GM21576 (cell line): ENCODE results near the gene ILKAP.

Experiments used
- ATAC-seq: cut with Tn5 transposase; IDR thresholded peaks from one replicate; pipeline ENCODE4 v1.9.1; 2021; ENCODE audit warnings: mild to moderate bottlenecking, moderate library complexity; ENCODE audit not compliant: unreplicated experiment

Gene ILKAP

DNA sequence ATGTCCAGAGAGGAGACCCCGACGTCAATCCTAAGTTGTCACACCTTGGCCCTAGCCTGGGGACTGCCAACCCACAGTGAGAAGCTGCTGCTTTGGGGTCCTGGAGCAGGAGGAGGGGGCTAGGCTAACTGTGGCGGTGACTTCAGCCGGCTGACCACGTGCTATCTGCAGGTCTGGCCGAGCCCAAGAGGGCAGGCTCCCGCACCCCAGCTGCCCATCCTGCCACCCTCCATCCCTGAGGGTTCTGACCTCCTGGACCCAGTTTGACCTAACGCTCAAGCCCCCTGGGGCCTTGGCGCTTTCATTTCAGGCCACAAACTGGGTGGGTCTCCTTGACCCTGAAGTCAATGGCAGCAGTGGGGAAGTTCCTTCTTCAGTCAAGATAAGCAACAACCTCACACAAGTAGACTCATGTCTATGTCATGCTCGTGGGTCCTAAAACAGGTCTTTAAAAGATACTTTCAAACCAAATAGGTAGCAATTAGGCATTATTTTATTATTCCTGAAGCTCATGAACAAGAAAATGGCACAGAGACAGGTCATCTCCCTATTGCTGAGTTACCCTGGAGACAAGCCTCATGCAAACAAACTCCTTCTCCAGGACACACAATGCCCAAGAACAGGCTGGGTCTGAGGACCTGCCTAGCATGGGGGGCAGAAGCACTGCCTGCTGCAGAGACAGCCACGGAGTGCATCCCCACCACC is 34.1 kb upstream of the ILKAP start:
- ATAC-seq = no peak

GRCh38 chr2:238236571-238236970 is 33.1 kb upstream of the ILKAP start:
- ATAC-seq = no peak

DNA sequence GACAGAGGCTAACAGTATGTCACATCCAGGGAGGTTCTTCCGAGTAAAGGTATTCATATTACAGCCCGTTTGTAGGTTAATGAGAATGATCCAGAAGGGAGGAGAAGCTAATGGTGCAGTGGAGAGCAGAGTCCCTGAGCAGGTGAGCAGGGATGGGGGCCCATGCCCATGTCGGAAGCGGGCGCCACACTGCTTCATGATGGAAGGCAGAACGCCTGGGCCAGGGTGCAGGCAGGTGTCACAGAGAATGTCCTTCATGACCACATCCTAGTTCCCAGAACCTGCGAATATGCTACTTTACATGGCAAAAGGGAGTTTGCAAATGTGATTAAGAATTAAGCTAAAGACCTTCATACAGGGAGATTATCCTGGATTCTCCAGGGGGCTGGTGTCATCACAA is 32.4 kb upstream of the ILKAP start:
- no peak for ATAC-seq

DNA sequence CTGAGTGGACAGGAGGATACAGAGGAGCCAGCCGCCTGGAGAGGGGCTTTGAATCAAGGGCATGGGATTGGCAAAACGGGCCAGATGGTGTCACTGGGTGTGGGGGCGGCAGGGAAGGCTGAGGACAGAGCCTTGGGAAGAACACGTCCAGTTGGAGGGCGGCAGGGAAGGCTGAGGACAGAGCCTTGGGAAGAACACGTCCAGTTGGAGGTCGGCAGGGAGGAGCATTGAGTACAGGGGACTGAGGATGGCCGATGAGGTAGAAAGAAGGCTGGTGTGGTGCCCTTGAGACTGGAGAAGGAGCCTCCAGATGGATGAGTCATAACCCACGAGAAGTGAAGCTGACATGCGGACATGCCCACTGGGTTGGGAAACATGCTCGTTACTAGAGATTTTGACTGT is 31.8 kb upstream of the ILKAP start:
- ATAC-seq = no peak

DNA sequence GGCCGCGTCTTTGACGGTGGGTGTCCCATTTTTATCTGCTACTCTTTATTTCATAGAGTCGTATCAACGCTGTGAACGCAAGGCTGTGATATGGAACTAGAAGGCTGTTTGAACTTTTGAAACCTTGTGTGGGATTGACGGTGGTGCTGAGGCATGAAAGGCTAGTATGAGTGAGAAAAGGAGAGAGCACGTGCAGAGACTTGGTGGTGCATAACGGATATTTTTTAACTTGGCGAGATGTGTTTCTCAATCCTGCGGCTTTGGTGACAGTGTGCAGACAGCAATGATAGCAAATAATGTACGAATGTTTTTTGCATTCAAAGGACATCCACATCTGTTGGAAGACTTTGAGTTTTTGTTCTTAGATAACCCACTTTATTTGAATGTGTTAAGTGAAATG is 30.1 kb upstream of the ILKAP start:
- ATAC-seq = no peak

GRCh38 chr2:238231809-238232208 is 28.3 kb upstream of the ILKAP start:
- no peak for ATAC-seq

DNA sequence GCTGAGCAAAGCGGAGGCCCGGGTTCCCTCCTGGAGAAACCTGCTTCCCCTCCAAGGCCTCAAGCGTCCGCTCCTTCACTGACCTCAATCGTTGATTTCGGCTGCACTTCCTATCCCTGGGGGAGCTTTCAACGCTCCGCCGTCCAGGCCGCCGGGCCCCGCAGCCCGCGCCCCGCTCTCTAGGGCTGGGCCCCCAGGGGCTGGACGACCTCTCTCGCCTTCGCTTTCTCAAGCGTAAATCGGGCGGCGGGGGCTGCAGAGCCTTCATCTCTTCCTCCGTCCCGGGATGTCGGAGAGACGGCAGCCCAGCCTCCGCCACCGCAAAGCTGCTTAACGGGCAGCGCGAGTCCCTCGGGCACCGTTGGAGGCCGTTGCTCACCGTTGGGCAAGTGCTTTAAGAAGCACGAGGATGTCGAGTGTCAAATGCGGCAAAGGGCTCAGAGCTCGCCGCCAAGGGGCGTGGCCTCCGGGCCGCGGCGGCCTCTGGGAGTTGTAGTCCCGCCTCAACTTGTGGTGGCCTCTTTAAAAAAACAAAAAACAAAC is 27.8 kb upstream of the ILKAP start:
- ATAC-seq = no peak

DNA sequence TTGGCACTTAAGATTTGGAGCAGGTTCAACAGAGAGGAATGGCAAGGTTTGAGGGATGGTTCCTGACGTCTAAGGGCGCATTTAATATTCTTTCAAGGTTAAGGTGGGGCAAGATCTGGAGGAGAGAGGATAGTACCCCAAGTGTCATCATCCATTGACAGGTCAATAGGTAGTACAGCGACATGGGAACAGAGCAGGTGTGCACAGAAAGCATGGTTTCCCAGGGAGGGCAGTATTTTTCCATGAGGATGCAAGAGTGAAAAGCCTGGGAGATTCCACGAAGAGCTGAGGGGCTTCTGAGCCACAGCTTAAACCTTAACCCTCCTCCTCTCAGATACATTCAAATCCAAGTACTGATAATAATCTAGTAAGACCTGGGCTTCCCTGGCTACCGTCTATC is 27.2 kb upstream of the ILKAP start:
- ATAC-seq = no peak

DNA sequence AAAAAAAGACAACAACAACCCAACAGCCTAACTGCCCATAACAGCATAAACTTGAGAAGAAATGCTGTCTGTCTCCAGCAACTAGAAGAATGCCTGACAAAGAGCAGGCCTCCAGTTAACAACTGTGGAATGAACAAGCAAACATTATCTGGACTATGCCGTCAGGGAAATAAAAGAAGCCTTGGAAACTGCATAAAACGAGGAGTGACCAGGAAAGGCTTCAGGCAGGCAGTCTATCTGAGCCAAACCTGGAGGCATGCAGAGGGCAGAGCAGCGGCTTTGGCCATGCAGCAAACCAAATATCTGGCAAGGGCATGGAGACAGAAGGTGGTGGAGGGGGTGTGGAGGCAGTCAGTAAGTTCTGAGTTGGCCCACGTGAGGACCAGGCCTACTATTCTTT is 25.2 kb upstream of the ILKAP start:
- no peak for ATAC-seq

GRCh38 chr2:238227587-238228032 is 24.1 kb upstream of the ILKAP start:
- no peak for ATAC-seq

DNA sequence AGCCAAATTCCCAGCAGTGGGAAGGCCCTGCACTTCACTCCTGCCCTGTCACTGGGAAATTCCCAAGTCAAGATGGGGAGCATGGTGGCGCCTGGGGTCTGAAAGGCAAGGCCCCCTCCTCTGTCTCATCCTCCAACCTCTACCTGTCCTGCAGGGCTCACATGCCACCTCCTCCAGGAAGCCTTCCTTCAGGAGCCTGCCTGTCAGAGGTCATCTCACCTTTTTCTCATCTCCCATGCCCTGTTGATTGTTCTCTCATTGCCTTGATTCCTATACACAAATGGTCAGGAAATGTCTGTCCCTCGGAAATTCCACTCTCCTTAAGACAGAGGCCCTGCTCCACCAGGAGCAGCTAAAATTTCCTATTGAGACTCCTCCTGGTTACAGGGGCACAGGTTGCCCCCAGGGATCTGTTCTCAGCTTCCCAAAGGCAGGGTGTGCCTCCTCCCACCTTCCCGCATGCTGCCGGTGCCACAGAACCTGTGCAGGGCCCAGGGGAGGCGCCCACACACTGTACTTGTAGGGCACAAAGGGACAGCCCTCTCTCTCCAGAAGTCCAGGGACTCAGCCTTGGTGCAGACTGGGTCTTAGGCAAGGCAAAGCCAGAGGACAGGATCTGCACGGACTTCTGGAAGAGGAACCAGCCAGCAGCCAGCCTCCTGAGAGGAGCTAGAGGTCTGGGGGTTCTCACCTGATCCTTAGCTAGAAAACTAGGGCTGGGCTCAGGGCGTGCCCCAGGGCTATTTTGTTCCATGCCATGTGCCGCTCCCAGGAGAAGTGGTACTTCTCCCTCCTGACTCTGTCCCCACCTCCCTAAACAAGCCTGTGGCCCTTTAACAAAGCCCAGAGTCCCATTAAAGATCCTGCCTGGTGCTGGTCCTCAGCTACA is 23.4 kb upstream of the ILKAP start:
- ATAC-seq = no peak

DNA sequence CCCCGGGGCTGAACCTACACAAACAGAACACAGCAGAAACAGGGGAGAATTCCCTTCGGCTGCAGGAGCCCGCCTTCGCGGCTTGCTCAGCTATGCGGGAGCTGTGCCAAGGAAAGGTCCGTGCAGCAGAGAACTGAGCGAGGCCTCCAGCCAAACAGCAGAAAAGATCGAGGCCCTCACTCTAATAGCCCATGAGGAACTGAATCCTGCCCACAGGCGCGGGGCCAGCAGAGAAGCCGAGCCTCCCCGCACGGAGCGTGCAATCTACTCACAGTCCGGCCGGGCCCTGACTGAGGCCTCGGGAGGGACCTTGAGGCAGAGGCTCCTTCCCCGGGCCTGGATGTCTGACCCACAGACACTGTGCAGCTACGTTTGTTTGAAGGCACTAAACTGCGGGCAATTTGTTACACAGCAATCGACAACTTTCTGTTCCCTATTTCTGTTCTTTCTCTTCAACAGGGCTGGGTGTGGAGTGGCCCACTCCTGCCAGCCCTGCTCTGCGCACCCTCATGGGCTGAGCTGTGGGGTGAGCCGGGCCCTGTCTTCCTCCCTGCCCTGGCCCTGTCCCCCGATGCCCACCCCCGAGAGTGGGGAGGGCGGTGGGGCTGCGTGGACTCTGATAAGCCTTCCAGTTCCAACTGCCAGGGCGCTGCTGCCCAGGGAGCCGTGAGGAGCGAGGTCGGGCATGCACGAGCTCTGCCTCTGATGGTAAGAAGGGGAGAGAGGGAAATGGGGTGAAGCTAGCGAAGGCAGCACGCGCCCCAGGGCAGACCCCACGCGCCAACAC is 22.6 kb upstream of the ILKAP start:
- no peak for ATAC-seq

DNA sequence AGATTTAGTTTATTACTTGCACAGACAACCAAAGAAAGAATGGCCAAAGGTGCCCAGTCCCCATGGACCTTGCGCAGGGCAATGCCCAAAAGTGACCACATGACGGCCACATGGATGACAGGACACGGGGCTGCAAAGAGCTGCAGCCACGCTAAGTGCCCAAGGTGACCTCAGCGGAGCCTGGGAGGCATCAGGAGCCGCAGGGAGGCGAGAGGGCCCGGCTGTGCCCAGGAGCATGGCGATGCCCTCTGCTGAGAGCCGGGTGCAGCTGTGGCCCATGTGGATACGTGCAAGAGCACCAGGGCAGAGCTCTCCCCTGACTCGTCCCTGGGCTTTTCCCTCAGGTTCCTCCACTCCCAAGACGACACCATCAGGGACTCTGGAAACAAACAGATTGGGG is 21.6 kb upstream of the ILKAP start:
- ATAC-seq = no peak

DNA sequence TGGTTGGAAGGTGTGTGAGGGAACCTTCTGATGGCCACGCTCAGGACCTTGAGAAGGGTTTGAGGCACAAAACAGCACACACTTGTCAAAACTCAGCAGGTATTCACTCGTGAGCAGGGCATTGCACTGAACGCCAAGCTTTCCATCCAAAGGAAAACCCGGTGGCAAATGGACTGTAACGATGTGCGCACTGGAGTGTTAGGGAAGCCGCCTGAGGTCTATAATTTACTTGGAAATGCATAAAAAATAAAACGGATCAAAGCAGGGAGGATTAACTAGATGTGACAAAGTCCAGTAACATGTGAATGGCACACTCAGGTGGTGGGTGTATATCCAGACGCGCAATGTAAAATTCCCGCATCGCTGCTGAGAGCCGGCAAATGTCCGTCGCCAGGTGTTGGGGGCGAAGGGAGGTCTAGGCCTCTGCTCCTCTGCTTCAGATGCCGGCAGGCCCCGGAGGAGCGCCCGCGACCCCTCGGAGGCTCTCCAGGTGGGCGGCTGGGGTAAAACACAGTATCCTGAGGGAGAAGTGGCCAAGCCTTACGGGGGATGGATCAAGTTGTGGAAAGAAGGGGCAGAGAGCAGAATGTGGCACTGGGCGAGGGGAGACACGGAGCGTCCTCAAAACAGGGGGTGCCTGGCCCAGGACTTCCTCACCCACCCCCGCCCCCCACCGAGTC is 21.0 kb upstream of the ILKAP start:
- ATAC-seq = no peak

DNA sequence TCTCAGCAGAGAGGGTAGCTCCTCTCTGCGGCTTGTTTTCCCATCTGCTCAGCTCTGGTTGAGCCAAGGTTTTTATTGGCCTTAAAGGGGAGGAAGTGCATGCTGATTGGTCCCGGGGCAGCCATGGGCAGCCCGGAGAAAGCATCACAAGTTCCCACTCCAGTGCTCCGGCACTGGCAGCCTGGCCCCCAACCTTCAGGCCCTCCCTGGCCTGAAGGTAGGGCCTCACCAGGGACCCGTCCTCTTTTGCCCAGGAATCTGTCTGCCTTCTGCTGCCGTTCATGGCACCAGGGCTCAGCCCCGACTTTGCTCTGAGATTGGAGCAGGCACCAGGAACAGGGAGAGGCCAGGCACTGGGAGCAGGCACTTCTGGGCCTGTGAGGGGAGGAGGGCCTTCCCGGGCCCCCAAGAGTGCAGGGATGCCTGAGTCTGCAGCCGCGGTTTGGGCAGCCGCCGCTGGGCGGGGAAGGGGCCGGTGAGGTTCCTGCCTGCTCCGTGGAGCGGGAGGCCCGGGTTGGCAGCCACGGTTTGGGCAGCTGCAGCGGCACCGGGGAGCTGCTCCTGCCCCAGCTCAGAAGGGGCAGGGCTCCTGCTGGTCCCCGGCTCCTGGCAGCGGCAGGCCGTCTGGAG is 17.5 kb upstream of the ILKAP start:
- no peak for ATAC-seq

DNA sequence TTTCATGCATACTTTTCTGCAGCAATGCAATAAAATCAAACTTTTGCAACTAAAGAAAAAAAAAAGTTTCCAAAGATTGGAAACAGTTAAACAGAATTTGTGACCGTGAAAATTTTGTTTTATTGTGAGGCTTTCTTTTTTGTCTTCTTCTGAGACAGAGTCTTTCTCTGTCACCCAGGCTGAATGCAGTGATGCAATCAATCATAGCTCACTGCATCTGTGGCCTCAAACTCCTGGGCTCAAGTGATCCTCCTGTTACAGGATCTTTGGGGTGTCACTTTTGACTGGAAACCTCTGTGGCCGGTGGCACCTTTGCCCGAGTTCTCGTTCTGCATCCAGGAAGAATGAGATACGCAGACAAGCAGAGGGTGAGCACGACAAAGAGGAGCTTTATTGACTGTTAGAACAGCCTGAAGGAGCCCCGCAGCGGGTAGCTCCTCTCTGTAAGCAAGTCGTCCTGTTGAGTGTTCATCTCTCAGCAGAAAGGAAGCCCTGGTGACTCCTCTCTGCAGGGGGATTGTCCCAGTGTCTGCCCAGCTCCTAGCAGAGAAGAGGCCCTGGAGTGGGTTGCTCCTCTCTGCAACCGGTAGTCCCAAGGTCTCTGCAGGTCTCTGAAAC is 16.9 kb upstream of the ILKAP start:
- ATAC-seq = no peak

GRCh38 chr2:238216651-238217184 is 13.2 kb upstream of the ILKAP start:
- ATAC-seq = no peak

GRCh38 chr2:238207006-238207405 is 3.5 kb upstream of the ILKAP start:
- no peak for ATAC-seq

DNA sequence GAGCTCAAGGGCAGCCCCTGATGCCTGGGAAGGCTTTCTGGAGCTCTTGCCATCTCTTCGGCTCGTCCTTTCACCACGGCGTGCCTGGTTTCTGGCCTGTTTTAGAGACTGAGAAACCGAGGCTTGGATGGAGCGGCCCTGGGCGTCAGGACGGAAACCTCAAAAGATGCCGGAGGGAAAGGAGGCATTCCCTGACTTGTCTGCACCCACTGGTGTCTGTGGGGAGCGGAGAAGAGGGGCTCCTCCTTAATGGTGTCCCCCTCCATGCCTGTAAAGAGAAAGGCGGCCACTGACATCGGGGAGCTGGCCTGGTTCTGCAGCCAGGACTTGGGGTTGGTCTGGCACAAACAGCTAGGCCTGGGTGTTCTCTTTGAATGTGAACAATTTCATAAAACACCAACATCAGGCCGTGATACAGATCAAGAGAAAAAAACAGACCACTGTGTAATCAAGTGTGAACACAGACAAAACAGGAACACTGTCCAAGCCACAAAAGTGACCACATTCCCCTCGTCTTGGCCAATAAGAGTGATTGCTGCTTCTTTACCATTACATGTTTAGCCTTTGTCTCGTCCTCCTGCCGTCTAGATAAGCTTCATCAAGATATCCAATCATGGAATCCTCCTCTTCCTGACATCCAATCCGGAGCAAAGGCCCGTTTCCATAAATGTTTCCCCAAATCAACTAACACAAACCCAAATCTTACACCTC is 633 bp upstream of the ILKAP start:
- peak; percentile 16 for ATAC-seq
